Tongue (tissue), 2 donors: ENCODE measurements around the gene DHCR24. TPM values are rescaled to one million over a fixed set of nuclear protein-coding genes. Genes with fewer than 3 reads are reported as not detected.
A peak's percentile ranks its signal among the peaks of the same experiment; 100 is the strongest.
"Not testable (repeated sequence)": the region's sequence is repeated elsewhere in the genome, so short reads cannot be mapped to it uniquely, and the experiment has no call there.

Experiments
- DNase-seq: peaks from one replicate; pipeline ENCODE4 v3.0.0-alpha.2; 2015
- total RNA-seq: library from RNA; depleted of rRNA; stranded (reverse); fragments of >200 nt; gene quantifications from one replicate; pipeline ENCODE4 v1.2.3, GENCODE V29; 2014

Gene DHCR24
- 22.5 TPM for total RNA-seq

- DNase-seq, result peak; percentile 89
Observed at GRCh38 chr1:54886724-54887664, at the start of gene DHCR24. DHCR24 (minus strand) TSS chr1:54887195; CDS start chr1:54887119, 76 bp downstream.

- DNase-seq, result no peak
Observed at GRCh38 chr1:54936791-54937190, 49.8 kb upstream of the DHCR24 start.

GRCh38 chr1:54934869-54935268 is 47.9 kb upstream of the DHCR24 start:
- peak; percentile 41 for DNase-seq

GRCh38 chr1:54934081-54934480 is 47.1 kb upstream of the DHCR24 start:
- DNase-seq, result not testable (repeated sequence)

GRCh38 chr1:54931275-54931840 is 44.4 kb upstream of the DHCR24 start:
- DNase-seq, result no peak

- no peak for DNase-seq
Observed at GRCh38 chr1:54929700-54930099, 42.7 kb upstream of the DHCR24 start.

GRCh38 chr1:54928327-54928726 is 41.3 kb upstream of the DHCR24 start:
- no peak for DNase-seq

GRCh38 chr1:54927472-54928240 is 40.7 kb upstream of the DHCR24 start:
- DNase-seq, result peak; percentile 78

- DNase-seq, result peak; percentile 35
Observed at GRCh38 chr1:54926970-54927369, 40.0 kb upstream of the DHCR24 start.

GRCh38 chr1:54922921-54923421 is 36.0 kb upstream of the DHCR24 start:
- peak; percentile 59 for DNase-seq

- DNase-seq, result no peak
Observed at GRCh38 chr1:54922040-54922761, 35.2 kb upstream of the DHCR24 start.

- no peak for DNase-seq
Observed at GRCh38 chr1:54919367-54920359, 32.7 kb upstream of the DHCR24 start.

GRCh38 chr1:54911076-54911475 is 24.1 kb upstream of the DHCR24 start:
- not testable (repeated sequence) for DNase-seq

GRCh38 chr1:54906586-54906985 is 19.6 kb upstream of the DHCR24 start:
- no peak for DNase-seq

GRCh38 chr1:54904476-54905048 is 17.6 kb upstream of the DHCR24 start:
- DNase-seq, result peak; percentile 21

- DNase-seq, result no peak
Observed at GRCh38 chr1:54894271-54894670, 7.3 kb upstream of the DHCR24 start.

GRCh38 chr1:54892586-54892985 is 5.6 kb upstream of the DHCR24 start:
- no peak for DNase-seq

GRCh38 chr1:54889132-54889725 is 2.2 kb upstream of the DHCR24 start:
- DNase-seq, result no peak

GRCh38 chr1:54888080-54888733 is 1.2 kb upstream of the DHCR24 start:
- DNase-seq, result no peak
